HepG2 (cell line): ENCODE data around the gene RPTOR. TPM values are rescaled to one million over a fixed set of nuclear protein-coding genes. Genes with fewer than 3 reads are reported as not detected.

Experiments
- ATAC-seq: fragments of 200-7000 bp; cut with Tn5 transposase; 3 replicates; pipeline ENCODE4 v1.9.1; 2020; ENCODE audit warnings: mild to moderate bottlenecking, moderate library complexity
- BruUV-seq: library from RNA; stranded (reverse); fragments of 400-500 nt; replicated peaks from 2 replicates; lab custom pipeline; 2021; lab: Mats Ljungman, UMichigan
- CTCF ChIA-PET: fragments of 300-600 bp; formaldehyde crosslinking; extraction: SDS; loops from one replicate; lab custom pipeline; 2021; ENCODE audit warnings: low total read pairs, inconsistent platforms, low intra/inter-chr PET ratio; lab: Yijun Ruan, JAX
- POLR2A ChIA-PET: fragments of 350-600 bp; sonication (Branson Sonifier 250); formaldehyde crosslinking; loops from one replicate; lab custom pipeline; 2020; ENCODE audit warnings: antibody characterized with exemption, inconsistent platforms; lab: Yijun Ruan, JAX
- DNase-seq: peaks from one replicate; pipeline ENCODE4 v3.0.0-alpha.2; 2015; ENCODE audit warnings: low spot score
- FAIRE-seq: peaks from 3 replicates; lab custom pipeline; 2011; peaks lifted over from hg19 to GRCh38; lab: Jason Lieb, UNC
- H2AFZ ChIP-seq: one replicate; pipeline ENCODE4 v1.6.1; 2011; ENCODE audit warnings: low read length, inconsistent platforms
- H3K27ac ChIP-seq: fragments of 300-600 bp; 3 replicates; pipeline ENCODE4 v1.8.0; 2011; ENCODE audit warnings: mixed run types, mild to moderate bottlenecking, mixed read lengths, low read length, inconsistent platforms; ENCODE audit not compliant: insufficient read depth; ENCODE audit errors: extremely low read length
- H3K27me3 ChIP-seq, 2 experiments: fragments of 200-600 bp in 1 of 2; 2 replicates in 1 of 2; 3 replicates in 1 of 2; pipeline versions ENCODE4 v1.6.0 to v1.8.0; 2011; ENCODE audit warnings: low read length in 2 of 2, mild to moderate bottlenecking in 2 of 2, moderate library complexity in 2 of 2, inconsistent platforms in 1 of 2; ENCODE audit not compliant: insufficient read depth in 2 of 2, control insufficient read depth in 1 of 2
- H3K36me3 ChIP-seq, 2 experiments: fragments of 200-600 bp in 1 of 2; replicated peaks in 1 of 2; 2 replicates in 1 of 2; 3 replicates in 1 of 2; pipeline versions ENCODE4 v1.5.1 to v1.8.0; 2011; ENCODE audit warnings: low read length in 2 of 2, inconsistent platforms in 1 of 2; ENCODE audit not compliant: insufficient read depth in 2 of 2, control insufficient read depth in 1 of 2
- H3K4me1 ChIP-seq: 2 replicates; pipeline ENCODE4 v1.5.1; 2012; ENCODE audit warnings: low read length, inconsistent platforms; ENCODE audit not compliant: insufficient read depth
- H3K4me2 ChIP-seq: 2 replicates; pipeline ENCODE4 v1.6.0; 2011; ENCODE audit warnings: low read depth, low read length, inconsistent platforms
- H3K4me3 ChIP-seq, 3 experiments: fragments of 200-600 bp in 1 of 3; sonication (generic), shearing (Covaris generic) in 1 of 3; replicated peaks in 1 of 3; 2 replicates each; pipeline ENCODE4 v1.5.1; 2011 to 2016; ENCODE audit warnings: low read length in 3 of 3, inconsistent platforms in 2 of 3, low read depth in 2 of 3, mild to moderate bottlenecking in 2 of 3, control low read depth in 1 of 3, mixed read lengths in 1 of 3; ENCODE audit not compliant: insufficient read depth in 1 of 3
- H3K79me2 ChIP-seq: one replicate; pipeline ENCODE4 v1.6.1; 2011; ENCODE audit warnings: low read length, inconsistent platforms; ENCODE audit not compliant: insufficient read depth
- H3K9ac ChIP-seq: 2 replicates; pipeline ENCODE4 v1.6.0; 2011; ENCODE audit warnings: mild to moderate bottlenecking, low read depth, low read length, inconsistent platforms; ENCODE audit not compliant: insufficient read depth
- H3K9me3 ChIP-seq: 2 replicates; pipeline ENCODE4 v1.5.1; 2012; ENCODE audit warnings: mild to moderate bottlenecking, low read length
- H4K20me1 ChIP-seq: 2 replicates; pipeline ENCODE4 v1.6.0; 2011; ENCODE audit warnings: inconsistent platforms, mild to moderate bottlenecking, low read length, moderate library complexity; ENCODE audit not compliant: insufficient read depth
- HMGA1 ChIP-seq: sonication (generic); formaldehyde crosslinking; conservative IDR thresholded peaks from 2 replicates; pipeline ENCODE4 v1.4.0; 2020; ENCODE audit warnings: missing genetic modification reagents
- KDM3A ChIP-seq: IDR thresholded peaks from 2 replicates; pipeline ENCODE4 v1.6.1; 2018; ENCODE audit warnings: low read depth, missing compliant biosample characterization
- MAX ChIP-seq: IDR thresholded peaks from 2 replicates; pipeline ENCODE4 v1.6.1; 2012; ENCODE audit warnings: inconsistent platforms
- POLR2G ChIP-seq: fragments of 200-400 bp; formaldehyde crosslinking; IDR thresholded peaks from 2 replicates; pipeline ENCODE4 v1.6.1; 2018; ENCODE audit warnings: mild to moderate bottlenecking, low read depth, low read length, moderate library complexity
- RFX5 ChIP-seq: IDR thresholded peaks from 2 replicates; pipeline ENCODE4 v1.6.1; 2011; ENCODE audit warnings: low read depth, low read length, improper control_type of control experiment
- SRSF9 ChIP-seq: fragments of 200-400 bp; formaldehyde crosslinking; IDR thresholded peaks from 2 replicates; pipeline ENCODE4 v1.6.1; 2018; ENCODE audit warnings: borderline replicate concordance, mild to moderate bottlenecking, low read depth, low read length; ENCODE audit not compliant: insufficient read depth, poor library complexity, severe bottlenecking
- ZHX2 ChIP-seq, 2 experiments: sonication (generic) in 1 of 2; formaldehyde crosslinking in 1 of 2; IDR thresholded peaks; 2 replicates each; pipeline versions ENCODE4 v1.6.1 to v1.9.0; 2014 to 2022; ENCODE audit warnings: antibody characterized with exemption in 1 of 2, borderline replicate concordance in 1 of 2, inconsistent platforms in 1 of 2, low read depth in 1 of 2, missing genetic modification reagents in 1 of 2
- WGBS: methylation state at CpG from one replicate; pipeline ENCODE4 v1.1.6; 2017; ENCODE audit warnings: low lambda C conversion rate; 5-methylcytosine and 5-hydroxymethylcytosine counted together
- in situ Hi-C: cut with HindIII; loops from 2 replicates; pipeline ENCODE4 v1.10.0; 2017; ENCODE audit warnings: low pct_unique_long_range_greater_than_20kb; ENCODE audit not compliant: extremely low pct_ligation_motif_present
- intact Hi-C: fragments of 100-400 bp; cut with micrococcal nuclease; formaldehyde crosslinking; loops from one replicate; pipeline ENCODE4 v1.10.0; 2022; ENCODE audit not compliant: unreplicated experiment
- polyA plus RNA-seq, 8 experiments: library from polyadenylated mRNA; depleted of rRNA in 3 of 8; stranded (reverse) in 7 of 8; unstranded in 1 of 8; fragments of >200 nt; fragmentation: Illumina TruSeq in 4 of 8; extraction: Trizol in 4 of 8; gene quantifications; 2 replicates each; pipeline versions ENCODE4 v1.2.1 to v1.2.3, GENCODE V29; 2011 to 2016; ENCODE audit warnings: low read depth in 4 of 8, missing spikeins in 1 of 8, mixed read lengths in 1 of 8; ENCODE audit not compliant: insufficient read depth in 1 of 8
- total RNA-seq, 5 experiments: library from RNA; depleted of rRNA; stranded (reverse); fragments of >200 nt; fragmentation: Illumina TruSeq; extraction: Trizol; gene quantifications; 2 replicates each; pipeline ENCODE4 v1.2.3, GENCODE V29; 2016; ENCODE audit warnings: low read depth in 1 of 5
- TF ChIP-seq, protein P1 (sequence below): sonication (generic); formaldehyde crosslinking; IDR thresholded peaks from 2 replicates; pipeline ENCODE4 v1.5.0; 2020; ENCODE audit warnings: mild to moderate bottlenecking, missing genetic modification reagents

The RPTOR gene
- total and polyA plus RNA-seq, 2 of the 13 experiments (the other 11 are each of a cell fraction or from before 2014, with no cell fraction given): 6.6 to 25.3 TPM

DNA sequence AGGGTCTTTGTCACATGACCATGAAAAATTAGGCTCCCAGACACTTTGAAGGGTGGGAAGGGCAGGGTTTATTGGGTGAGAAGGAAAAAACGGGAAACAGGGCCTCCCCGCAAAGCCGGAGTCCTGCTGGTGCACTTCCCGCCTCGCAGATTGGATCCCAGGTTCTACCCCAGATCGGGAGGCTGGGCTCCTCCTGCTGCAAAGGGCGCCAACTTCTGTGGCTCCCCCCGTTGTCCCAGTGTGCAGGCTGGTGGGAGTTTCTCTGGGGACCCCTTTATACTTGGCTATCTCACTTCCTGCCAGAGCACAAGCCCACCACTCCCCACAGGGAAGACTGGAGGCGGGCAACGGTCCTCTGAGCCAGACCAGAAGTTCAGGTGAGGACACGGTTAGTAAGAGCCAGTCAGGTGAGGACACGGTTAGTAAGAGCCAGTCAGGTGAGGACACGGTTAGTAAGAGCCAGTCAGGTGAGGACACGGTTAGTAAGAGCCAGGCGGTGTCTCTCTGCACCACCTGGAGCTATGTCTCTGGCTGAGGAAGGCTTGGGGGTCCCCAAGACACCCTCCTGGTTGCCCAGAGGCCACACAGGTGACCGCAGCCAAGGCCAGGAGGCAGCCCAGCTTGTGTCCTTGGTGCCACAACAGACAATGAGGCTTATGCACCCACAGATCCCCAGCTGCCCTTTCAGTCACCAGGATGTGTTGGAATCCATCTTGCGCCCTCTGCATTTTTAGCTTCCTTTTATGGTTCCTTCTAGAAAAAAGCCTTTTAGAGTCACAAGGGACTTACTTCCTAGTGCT is 398.9 kb downstream of the RPTOR start:
- H3K79me2 ChIP-seq: no peaks in the 10 kb centered on the region
- DNase-seq: no peak
- no peaks in the 10 kb centered on the region for H4K20me1 ChIP-seq
- no peaks in the 10 kb centered on the region for H3K27me3 ChIP-seq
- 93% methylated on average over 16 of the region's 17 CpGs for WGBS
- intact Hi-C loops: no loop called here
- TF ChIP-seq SRSF9 (no peak), KDM3A (CRISPR knock-in tag) (no peak), HMGA1 (CRISPR knock-in tag) (no peak), ZHX2 (IDR thresholded peaks at IDR 0.05; ENCODE audit: low read depth) (no peak), ZHX2 (CRISPR knock-in tag; IDR thresholded peaks at IDR 0.05; ENCODE audit: borderline replicate concordance) (no peak), POLR2G (no peak), MAX (no peak), RFX5 (no peak)
- TF ChIP-seq, protein P1, sequence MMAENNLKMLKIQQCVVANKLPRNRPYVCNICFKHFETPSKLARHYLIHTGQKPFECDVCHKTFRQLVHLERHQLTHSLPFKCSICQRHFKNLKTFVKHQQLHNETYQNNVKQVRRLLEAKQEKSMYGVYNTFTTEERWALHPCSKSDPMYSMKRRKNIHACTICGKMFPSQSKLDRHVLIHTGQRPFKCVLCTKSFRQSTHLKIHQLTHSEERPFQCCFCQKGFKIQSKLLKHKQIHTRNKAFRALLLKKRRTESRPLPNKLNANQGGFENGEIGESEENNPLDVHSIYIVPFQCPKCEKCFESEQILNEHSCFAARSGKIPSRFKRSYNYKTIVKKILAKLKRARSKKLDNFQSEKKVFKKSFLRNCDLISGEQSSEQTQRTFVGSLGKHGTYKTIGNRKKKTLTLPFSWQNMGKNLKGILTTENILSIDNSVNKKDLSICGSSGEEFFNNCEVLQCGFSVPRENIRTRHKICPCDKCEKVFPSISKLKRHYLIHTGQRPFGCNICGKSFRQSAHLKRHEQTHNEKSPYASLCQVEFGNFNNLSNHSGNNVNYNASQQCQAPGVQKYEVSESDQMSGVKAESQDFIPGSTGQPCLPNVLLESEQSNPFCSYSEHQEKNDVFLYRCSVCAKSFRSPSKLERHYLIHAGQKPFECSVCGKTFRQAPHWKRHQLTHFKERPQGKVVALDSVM: no peak
- no peaks in the 10 kb centered on the region for H3K9me3 ChIP-seq
- no peak overlapping the region for H3K27ac ChIP-seq
- BruUV-seq: no TSS peak
- H3K36me3 ChIP-seq: peaks cover 22 to 44% of the 10 kb centered on the region in 2 experiments; a peak in 4 of 5 replicates
- FAIRE-seq: no peak
- ChIA-PET POLR2A (no interaction called here), CTCF (no interaction called here)
- ATAC-seq: no peak
- H3K9ac ChIP-seq: no peak overlapping the region
- H3K4me3 ChIP-seq: no peak overlapping the region
- in situ Hi-C loops: no loop called here
- no peaks in the 10 kb centered on the region; the same call in 1 of the 2 replicates for H3K4me1 ChIP-seq
- H2AFZ ChIP-seq: no peak overlapping the region
- no peak overlapping the region for H3K4me2 ChIP-seq
